Right cardiac atrium (tissue), 5 donors: ENCODE results near the gene SPAG9. TPM values are rescaled to one million over a fixed set of nuclear protein-coding genes. Genes with fewer than 3 reads are reported as not detected.
"Not testable (repeated sequence)": the region's sequence is repeated elsewhere in the genome, so short reads cannot be mapped to it uniquely, and the experiment has no call there.

Source experiments
- ATAC-seq, 2 donors: fragments of 200-7000 bp; cut with Tn5 transposase; one replicate each; pipeline versions ENCODE4 v1.8.0 to v1.9.1; 2020; ENCODE audit warnings: moderate library complexity in 2 of 2, mild to moderate bottlenecking in 1 of 2
- DNase-seq, 3 donors: peaks; one replicate each; pipeline ENCODE4 v3.0.0-alpha.2; 2020
- H3K27ac ChIP-seq: one replicate; pipeline ENCODE4 v1.5.1; 2013; ENCODE audit warnings: mild to moderate bottlenecking, low read length, control low read depth, moderate library complexity
- H3K27me3 ChIP-seq: one replicate; pipeline ENCODE4 v1.6.1; 2013; ENCODE audit not compliant: control insufficient read depth, insufficient read depth
- H3K4me1 ChIP-seq: one replicate; pipeline ENCODE4 v1.6.1; 2013; ENCODE audit warnings: low read length; ENCODE audit not compliant: control insufficient read depth, insufficient read depth
- H3K4me3 ChIP-seq: one replicate; pipeline ENCODE4 v1.5.1; 2013; ENCODE audit warnings: low read length, control low read depth
- H3K9me3 ChIP-seq: one replicate; pipeline ENCODE4 v1.6.1; 2013; ENCODE audit warnings: low read length; ENCODE audit not compliant: control insufficient read depth
- WGBS: extraction: QIAGEN DNeasy Blood & Tissue Kit; methylation state at CpG from one replicate; pipeline ENCODE4 v1.1.7; 2013; 5-methylcytosine and 5-hydroxymethylcytosine counted together
- intact Hi-C, 4 donors: fragments of 100-400 bp; cut with DNase I; formaldehyde crosslinking; loops; one replicate each; pipeline versions ENCODE4 v1.11.0 to v1.14.0; 2022 to 2023
- polyA plus RNA-seq: library from polyadenylated mRNA; stranded (reverse); fragments of 200-250 nt; gene quantifications from one replicate; pipeline ENCODE4 v1.2.3, GENCODE V29; 2013
- total RNA-seq, 4 donors: library from RNA; stranded (reverse); fragmentation: NEBNext Ultra II Directional; extraction: Animal tissue kit (Norgen Biotek cat#: 25700); gene quantifications; one replicate each; pipeline ENCODE4 v1.2.1, GENCODE V29; 2021
- donor health status: healthy with polysubstance abuse.
- donor health status: DM: no; HTN: yes; CAD: no.
- donor health status: DM: no; HTN: no; CAD: no.
- donor health status: DM: no; HTN: yes; CAD: no; lungs with severe emphysema.
- donor health status: DM: yes; HTN: yes; CAD: no.

SPAG9 gene
- total and polyA plus RNA-seq, 5 donors, result 19.1 to 81.0 (median 59.0) TPM

- H3K9me3 ChIP-seq, result no peaks in the 10 kb centered on the region
- H3K27ac ChIP-seq, result peak overlapping the region; percentile 86
- DNase-seq, result no peak
- no peaks in the 10 kb centered on the region for H3K4me1 ChIP-seq
- H3K27me3 ChIP-seq, result no peaks in the 10 kb centered on the region
- peak; percentile 75 to 85 for ATAC-seq
- intact Hi-C loops, result no loop called here
- H3K4me3 ChIP-seq, result no peak overlapping the region
These were observed 12.3 kb upstream of the SPAG9 start for GRCh38 chr17:51132964-51133319.

- Histone ChIP-seq H3K9me3 (no peaks in the 10 kb centered on the region), H3K27me3 (no peaks in the 10 kb centered on the region), H3K4me1 (no peaks in the 10 kb centered on the region), H3K27ac (no peak overlapping the region), H3K4me3 (no peak overlapping the region)
- intact Hi-C loops, result loop anchor here in 1 of 4 donors (2.0 kb wide), 1 partner anchor 67 kb away; no protein-coding TSS in a partner anchor
- 67% methylated on average over 3 of the region's 3 CpGs for whole genome bisulfite sequencing
- DNase-seq, result peak in 2 of 3 donors; percentile 54 to 64
- ATAC-seq, result peak; percentile 42 to 47
These were observed 7.4 kb upstream of the SPAG9 start for GRCh38 chr17:51128076-51128475.

GRCh38 chr17:51124640-51125503, 4.2 kb upstream of the SPAG9 start:
- no peak overlapping the region for H3K27ac ChIP-seq
- H3K4me1 ChIP-seq, result no peaks in the 10 kb centered on the region
- 89% methylated on average over 5 of the region's 5 CpGs for WGBS
- no peak for ATAC-seq
- intact Hi-C loops, result no loop called here
- no peaks in the 10 kb centered on the region for H3K27me3 ChIP-seq
- H3K4me3 ChIP-seq, result no peak overlapping the region
- no peaks in the 10 kb centered on the region for H3K9me3 ChIP-seq
- peak in 1 of 3 donors; percentile 6 for DNase-seq

- H3K4me1 ChIP-seq, ATAC-seq, intact Hi-C loops, H3K9me3 ChIP-seq, H3K4me3 ChIP-seq, H3K27me3 ChIP-seq: not testable (repeated sequence)
- WGBS, result 90% methylated on average over 10 of the region's 10 CpGs
- DNase-seq, result peak in 1 of 3 donors; percentile 5
- peak overlapping the region; percentile 99 for H3K27ac ChIP-seq
These were observed 1.9 kb upstream of the SPAG9 start for GRCh38 chr17:51122473-51123115.

GRCh38 chr17:51121620-51122472, 1.2 kb upstream of the SPAG9 start:
- H3K4me1 ChIP-seq, result peaks cover 8% of the 10 kb centered on the region
- intact Hi-C loops, result loop anchor here in 2 of 4 donors (2.0 kb wide), 1 partner anchor 31 kb away; the partner anchor contains the start of gene NME1 (in 2 of the 2)
- 25% methylated on average over 23 of the region's 23 CpGs for WGBS
- DNase-seq (peak; percentile 91 to 93 (median 92)), ATAC-seq (peak; percentile 87 to 90)
- H3K9me3 ChIP-seq, result no peaks in the 10 kb centered on the region
- H3K27me3 ChIP-seq, result no peaks in the 10 kb centered on the region
- H3K4me3 ChIP-seq, result peak overlapping the region; percentile 67
- H3K27ac ChIP-seq, result peak overlapping the region; percentile 99

GRCh38 chr17:51120357-51120738, 320 bp downstream of the SPAG9 start:
- intact Hi-C loops, result loop anchor here in 2 of 4 donors (2.0 kb wide), 1 partner anchor 32 kb away; the partner anchor contains the start of gene NME1 (in 2 of the 2)

GRCh38 chr17:51119415-51120356, 982 bp downstream of the SPAG9 start:
- Histone ChIP-seq H3K27me3 (no peaks in the 10 kb centered on the region), H3K4me3 (peak overlapping the region; percentile 58), H3K4me1 (peaks cover 8% of the 10 kb centered on the region), H3K27ac (peak overlapping the region; percentile 90), H3K9me3 (no peaks in the 10 kb centered on the region)
- ATAC-seq, result peak; percentile 12 to 31
- WGBS, result 2% methylated on average over 49 of the region's 49 CpGs
- intact Hi-C loops, result loop anchor here in 2 of 4 donors (2.0 to 10.0 kb wide), 2 partner anchors 33 to 65 kb away; partner anchors contain the start of gene NME1 (in 2 of the 2)
- DNase-seq, result peak; percentile 39 to 77 (median 73)

More at GRCh38 chr17:51120357-51120738, 320 bp downstream of the SPAG9 start:
- WGBS, result under 1% methylated on average over 42 of the region's 42 CpGs
- Histone ChIP-seq H3K4me1 (peaks cover 8% of the 10 kb centered on the region), H3K27ac (peak overlapping the region; percentile 90), H3K9me3 (no peaks in the 10 kb centered on the region), H3K27me3 (no peaks in the 10 kb centered on the region), H3K4me3 (peak overlapping the region; percentile 58)
- ATAC-seq (peak; percentile 7 to 15), DNase-seq (no peak)

- 35% methylated on average over 14 of the region's 14 CpGs for WGBS
- ATAC-seq (no peak), DNase-seq (peak in 1 of 3 donors; percentile 43)
- peaks cover 8% of the 10 kb centered on the region for H3K4me1 ChIP-seq
- H3K4me3 ChIP-seq, result peak overlapping the region; percentile 58
- H3K9me3 ChIP-seq, result no peaks in the 10 kb centered on the region
- intact Hi-C loops, result loop anchor here in 1 of 4 donors (10.0 kb wide), 1 partner anchor 64 kb away; no protein-coding TSS in a partner anchor
- no peaks in the 10 kb centered on the region for H3K27me3 ChIP-seq
- no peak overlapping the region for H3K27ac ChIP-seq
These were observed 2.1 kb downstream of the SPAG9 start for GRCh38 chr17:51118330-51119195.

GRCh38 chr17:51115179-51115578, 5.5 kb downstream of the SPAG9 start:
- H3K9me3 ChIP-seq, result no peaks in the 10 kb centered on the region
- intact Hi-C loops, result loop anchor here in 1 of 4 donors (10.0 kb wide), 1 partner anchor 60 kb away; no protein-coding TSS in a partner anchor
- DNase-seq (peak in 1 of 3 donors; percentile 26), ATAC-seq (no peak)
- H3K4me1 ChIP-seq, result peaks cover 12% of the 10 kb centered on the region
- no peak overlapping the region for H3K4me3 ChIP-seq
- H3K27ac ChIP-seq, result no peak overlapping the region
- WGBS, result 91% methylated on average over 4 of the region's 4 CpGs
- H3K27me3 ChIP-seq, result no peaks in the 10 kb centered on the region
